Activated naive CD4-positive, alpha-beta T cell treated with Interleukin-2 at 50 U/mL for 16 hours (primary cell): ENCODE results near the gene STK32C.
A peak's percentile ranks its signal among the peaks of the same experiment; 100 is the strongest.
"Not testable (repeated sequence)": the region's sequence is repeated elsewhere in the genome, so short reads cannot be mapped to it uniquely, and the experiment has no call there.

Experiments
- DNase-seq: peaks from one replicate; pipeline ENCODE4 v3.0.0-alpha.2; 2020

STK32C gene

GRCh38 chr10:132337854-132338253 is 30.1 kb upstream of the STK32C start:
- DNase-seq = not testable (repeated sequence)

- DNase-seq = no peak
Measured at GRCh38 chr10:132336919-132337407, 29.2 kb upstream of the STK32C start.

GRCh38 chr10:132336064-132336746 is 28.5 kb upstream of the STK32C start:
- DNase-seq = no peak

GRCh38 chr10:132335189-132336063 is 27.7 kb upstream of the STK32C start:
- DNase-seq = no peak

GRCh38 chr10:132334631-132335188 is 27.0 kb upstream of the STK32C start:
- no peak for DNase-seq

- DNase-seq = no peak
Measured at GRCh38 chr10:132333386-132333785, 25.6 kb upstream of the STK32C start.

- DNase-seq = no peak
Measured at GRCh38 chr10:132332433-132332754, 24.6 kb upstream of the STK32C start.

- DNase-seq = peak; percentile 99
Measured at GRCh38 chr10:132331601-132332432, 24.1 kb upstream of the STK32C start, which contains the start of gene LRRC27. LRRC27 (plus strand) TSS chr10:132332193; CDS start chr10:132333525, 1,332 bp downstream.

- no peak for DNase-seq
Measured at GRCh38 chr10:132330486-132330833, 22.7 kb upstream of the STK32C start.

GRCh38 chr10:132329565-132330485 is 22.1 kb upstream of the STK32C start:
- peak; percentile 30 for DNase-seq

GRCh38 chr10:132328738-132329137 is 21.0 kb upstream of the STK32C start:
- no peak for DNase-seq

GRCh38 chr10:132328106-132328505 is 20.4 kb upstream of the STK32C start:
- DNase-seq = no peak

GRCh38 chr10:132326925-132327324 is 19.2 kb upstream of the STK32C start:
- peak; percentile 75 for DNase-seq

- no peak for DNase-seq
Measured at GRCh38 chr10:132326344-132326889, 18.7 kb upstream of the STK32C start.

GRCh38 chr10:132324186-132324585 is 16.4 kb upstream of the STK32C start:
- no peak for DNase-seq

- no peak for DNase-seq
Measured at GRCh38 chr10:132322586-132323048, 14.9 kb upstream of the STK32C start.

GRCh38 chr10:132321726-132322125 is 14.0 kb upstream of the STK32C start:
- DNase-seq = no peak

- no peak for DNase-seq
Measured at GRCh38 chr10:132320654-132321469, 13.1 kb upstream of the STK32C start.

GRCh38 chr10:132319853-132320653 is 12.3 kb upstream of the STK32C start:
- DNase-seq = peak; percentile 57
